Stimulated activated CD4-positive, alpha-beta T cell treated with anti-CD3 and anti-CD28 coated beads, Interleukin-15, amount 100 ng/mL, for 24 hours (primary cell): ENCODE data around the gene ARL17B.
A peak's percentile ranks its signal among the peaks of the same experiment; 100 is the strongest.
"Not testable (repeated sequence)": the region's sequence is repeated elsewhere in the genome, so short reads cannot be mapped to it uniquely, and the experiment has no call there.

Source experiments
- DNase-seq: peaks from one replicate; pipeline ENCODE4 v3.0.0-alpha.2; 2020

The ARL17B gene

DNA sequence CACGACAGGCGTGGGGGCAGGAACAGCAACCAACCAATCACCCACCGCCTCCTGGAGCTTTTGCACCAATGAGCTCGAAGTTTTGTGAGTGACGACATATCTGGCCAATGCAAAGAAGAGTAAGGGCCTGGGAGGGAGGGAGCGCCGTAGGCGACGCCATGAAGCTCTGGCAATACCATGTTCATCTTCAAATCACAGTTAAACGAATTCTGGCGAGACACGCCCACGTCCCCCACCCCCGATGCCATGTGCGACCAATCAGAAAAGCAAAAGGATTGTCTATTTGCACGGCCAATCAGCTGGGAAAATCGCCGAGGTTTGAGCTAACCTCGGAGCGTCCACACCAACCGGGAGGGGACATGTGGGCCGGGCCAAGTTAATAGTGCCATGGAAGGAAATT, at the start of gene ARL17B:
Gene ARL17B, minus strand, starts transcription at position 12 of the 400 bp plus-strand sequence. CDS start 3,369 bp downstream, outside the sequence.
- DNase-seq, result peak; percentile 91

GRCh38 chr17:46409864-46410263, 48.3 kb upstream of the ARL17B start:
- not testable (repeated sequence) for DNase-seq

DNA sequence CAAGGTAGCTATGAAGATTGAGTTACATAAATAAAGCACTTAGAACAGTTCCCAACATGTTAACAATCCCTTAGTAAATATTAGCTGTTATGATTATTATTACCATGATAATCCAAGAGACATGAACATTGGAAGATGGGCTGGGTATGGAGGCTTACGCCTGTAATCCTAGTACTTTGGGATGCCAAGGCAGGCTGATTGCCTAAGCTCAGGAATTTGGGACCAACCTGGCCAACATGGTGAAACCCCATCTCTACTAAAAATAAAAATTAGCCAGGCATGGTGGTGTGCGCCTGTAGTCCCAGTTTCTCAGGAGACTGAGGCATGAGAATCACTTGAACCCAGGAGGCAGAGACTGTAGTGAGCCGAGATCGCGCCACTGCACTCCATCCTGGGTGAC, 45.6 kb upstream of the ARL17B start:
- not testable (repeated sequence) for DNase-seq

- DNase-seq, result not testable (repeated sequence)
Observed at GRCh38 chr17:46401033-46401787, 39.6 kb upstream of the ARL17B start.

DNA sequence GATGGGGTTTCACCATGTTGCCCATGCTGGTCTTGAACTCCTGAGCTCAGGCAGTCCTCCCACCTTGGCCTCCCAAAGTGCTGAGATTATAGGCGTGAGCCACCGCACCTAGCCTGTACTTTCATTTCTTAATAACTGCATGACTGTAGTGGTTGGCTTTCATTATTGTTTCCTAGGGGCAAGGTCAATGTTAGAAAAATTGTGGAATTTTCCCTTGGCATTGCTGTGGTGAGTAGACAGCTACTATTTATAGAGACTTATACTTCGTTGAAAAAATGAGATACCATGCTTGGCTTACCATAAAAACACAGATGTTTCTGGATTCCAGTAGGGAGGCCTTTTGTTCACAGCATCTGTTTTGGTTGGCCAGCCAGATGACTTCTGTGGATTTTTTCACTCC, 39.0 kb upstream of the ARL17B start:
- not testable (repeated sequence) for DNase-seq

GRCh38 chr17:46399993-46400392, 38.4 kb upstream of the ARL17B start:
- DNase-seq, result not testable (repeated sequence)

DNA sequence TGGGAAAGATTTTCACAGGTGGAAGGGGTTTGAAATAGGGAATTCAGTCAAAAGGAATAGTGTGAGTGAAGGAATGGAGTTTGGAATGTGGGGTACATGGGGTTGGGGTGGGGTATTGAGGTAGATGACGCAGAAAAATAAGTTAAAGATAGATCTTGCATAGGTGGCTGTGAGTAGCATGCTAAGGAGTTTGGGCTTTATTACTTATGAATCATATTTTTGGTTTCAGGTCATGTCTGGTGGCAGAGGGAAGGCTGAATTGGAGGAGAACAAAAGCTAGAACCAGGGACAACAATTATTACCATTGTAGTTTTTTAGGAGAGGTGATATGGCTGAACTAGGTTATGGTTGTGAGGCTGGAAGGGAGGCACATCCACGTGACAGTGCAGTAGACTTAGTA, 34.7 kb upstream of the ARL17B start:
- not testable (repeated sequence) for DNase-seq

DNA sequence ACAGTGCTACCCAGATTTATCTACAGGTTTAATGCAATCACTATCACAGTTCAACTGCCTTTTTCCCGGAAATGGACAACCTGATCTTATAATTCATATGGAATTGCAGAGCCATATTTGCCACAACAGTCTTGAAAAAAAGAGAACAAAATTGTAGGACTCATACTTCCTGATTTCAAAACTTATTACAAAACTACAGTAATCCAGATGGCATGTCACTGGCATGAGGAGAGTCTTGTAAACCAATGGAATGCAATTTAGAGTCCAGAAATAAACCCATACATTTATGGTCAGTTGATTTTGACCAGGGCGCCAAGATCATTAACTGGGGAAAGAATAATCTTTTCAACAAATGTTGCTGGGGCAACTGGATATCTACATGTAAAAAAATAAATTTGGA, 32.1 kb upstream of the ARL17B start:
- DNase-seq, result not testable (repeated sequence)

- DNase-seq, result not testable (repeated sequence)
Observed at GRCh38 chr17:46385491-46385890, 23.9 kb upstream of the ARL17B start.

GRCh38 chr17:46383118-46383517, 21.6 kb upstream of the ARL17B start:
- DNase-seq, result not testable (repeated sequence)

DNA sequence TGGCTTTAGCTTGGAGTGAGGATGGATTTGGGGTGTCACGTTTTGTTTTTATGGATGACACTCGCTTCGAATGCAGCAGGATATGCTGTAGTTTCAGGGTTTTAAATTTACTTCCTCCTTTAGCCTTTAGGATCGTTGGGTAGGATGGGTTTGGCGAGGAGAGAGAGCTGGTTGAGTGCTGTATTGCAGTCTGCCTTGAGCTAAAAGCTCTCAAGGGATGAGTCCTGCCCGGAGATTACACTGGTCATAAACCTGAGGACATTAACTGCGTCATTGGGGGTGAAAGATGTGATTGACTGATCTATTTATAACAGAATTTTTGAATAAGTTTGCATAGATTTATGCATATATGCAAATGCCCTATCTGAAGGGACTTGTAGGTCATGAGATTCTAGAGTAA, 11.9 kb upstream of the ARL17B start:
- not testable (repeated sequence) for DNase-seq

GRCh38 chr17:46372236-46373229, 11.0 kb upstream of the ARL17B start:
- not testable (repeated sequence) for DNase-seq

DNA sequence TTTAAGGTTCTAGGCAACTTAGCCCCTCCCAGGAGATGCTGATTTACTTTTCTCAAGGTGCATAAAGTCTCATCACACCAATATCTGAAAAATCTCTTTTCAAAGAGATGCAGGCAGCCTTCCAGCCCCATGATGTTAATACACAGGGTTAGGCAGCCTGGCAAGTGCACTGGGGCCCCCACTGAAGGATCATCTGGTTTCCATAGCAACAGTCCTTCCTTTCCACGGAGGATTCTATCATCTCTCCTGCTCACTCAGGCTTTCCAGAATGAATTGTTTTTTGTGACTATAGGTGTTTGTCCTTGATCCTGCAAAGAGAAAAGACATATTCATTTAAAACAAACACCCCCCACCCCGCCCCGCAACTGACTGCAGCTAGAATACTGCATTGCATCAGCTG, 6.0 kb upstream of the ARL17B start:
- DNase-seq, result not testable (repeated sequence)

GRCh38 chr17:46361145-46361735, 326 bp downstream of the ARL17B start:
- DNase-seq, result not testable (repeated sequence)

GRCh38 chr17:46353856-46354255, 7.7 kb downstream of the ARL17B start:
- DNase-seq, result not testable (repeated sequence)

GRCh38 chr17:46349060-46349459, 12.5 kb downstream of the ARL17B start:
- DNase-seq, result not testable (repeated sequence)

GRCh38 chr17:46348345-46348744, 13.2 kb downstream of the ARL17B start:
- DNase-seq, result not testable (repeated sequence)

DNA sequence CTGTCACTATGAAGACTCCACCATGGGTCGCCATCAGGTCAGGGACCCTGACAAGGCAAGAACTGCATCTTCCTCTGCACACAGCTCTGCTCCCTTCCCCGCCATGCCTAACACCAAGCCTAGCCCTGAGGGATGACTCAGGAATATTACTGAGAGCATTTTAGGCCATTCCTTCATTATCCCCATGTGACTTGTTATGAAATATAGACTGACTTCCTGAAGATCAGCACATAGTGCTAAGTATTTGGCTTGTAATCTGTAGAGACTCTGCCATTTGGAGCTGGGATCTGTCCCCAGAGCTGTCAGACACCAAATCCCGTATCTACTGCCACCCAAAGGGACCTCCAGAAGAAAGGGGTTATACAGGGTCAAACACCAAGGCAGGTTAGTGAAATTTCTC, 19.4 kb downstream of the ARL17B start:
- not testable (repeated sequence) for DNase-seq

- not testable (repeated sequence) for DNase-seq
Observed at GRCh38 chr17:46341220-46341619, 20.3 kb downstream of the ARL17B start.

DNA sequence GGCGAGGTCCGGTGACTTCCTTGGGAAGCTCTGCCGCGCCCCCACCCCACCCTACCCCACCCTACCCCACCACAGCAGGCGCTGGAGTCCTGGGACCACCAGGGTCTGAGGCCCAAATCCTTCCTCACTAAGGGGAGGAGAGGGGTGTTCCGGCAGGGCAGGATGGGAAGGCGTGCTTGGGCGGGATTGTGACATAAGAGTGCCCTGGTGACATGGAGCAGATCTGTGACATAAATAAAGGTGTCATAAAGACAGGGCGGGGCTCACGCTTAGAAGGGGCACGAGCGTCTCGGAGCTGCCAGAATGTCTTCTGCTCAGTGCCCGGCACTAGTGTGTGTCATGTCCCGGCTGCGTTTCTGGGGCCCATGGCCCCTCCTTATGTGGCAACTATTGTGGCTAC, 66.7 kb downstream of the ARL17B start, which contains the start of gene LRRC37A:
Gene LRRC37A, plus strand, starts transcription at position 301 of the 400 bp plus-strand sequence. Its CDS starts 3 bp downstream, at position 304.
- DNase-seq, result not testable (repeated sequence)

DNA sequence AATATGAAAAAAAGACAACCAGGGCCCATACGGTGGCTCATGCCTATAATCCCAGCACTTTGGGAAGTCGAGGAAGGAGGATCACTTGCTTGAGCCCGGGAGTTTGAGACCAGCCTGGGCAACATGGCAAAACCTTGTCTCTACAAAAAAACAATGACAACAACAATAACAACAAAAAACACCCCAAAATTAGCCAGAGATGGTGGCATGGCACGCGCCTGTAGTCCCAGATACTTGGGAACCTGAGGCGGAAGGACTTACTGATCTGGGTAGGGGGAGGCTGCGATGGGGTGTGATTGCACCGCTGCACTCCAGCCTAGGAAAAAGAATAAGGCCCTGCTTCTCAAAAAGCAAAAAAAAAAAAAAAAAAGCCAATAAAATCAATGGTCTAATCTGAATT, 69.9 kb downstream of the ARL17B start:
- DNase-seq, result not testable (repeated sequence)

GRCh38 chr17:46290906-46291546, 70.5 kb downstream of the ARL17B start:
- not testable (repeated sequence) for DNase-seq
